HG02870 (cell line): ENCODE data around the gene TTLL9.

ENCODE experiments used
- ATAC-seq: cut with Tn5 transposase; IDR thresholded peaks from one replicate; pipeline ENCODE4 v1.9.1; 2021; ENCODE audit warnings: mild to moderate bottlenecking, moderate library complexity; ENCODE audit not compliant: unreplicated experiment

TTLL9 gene

DNA sequence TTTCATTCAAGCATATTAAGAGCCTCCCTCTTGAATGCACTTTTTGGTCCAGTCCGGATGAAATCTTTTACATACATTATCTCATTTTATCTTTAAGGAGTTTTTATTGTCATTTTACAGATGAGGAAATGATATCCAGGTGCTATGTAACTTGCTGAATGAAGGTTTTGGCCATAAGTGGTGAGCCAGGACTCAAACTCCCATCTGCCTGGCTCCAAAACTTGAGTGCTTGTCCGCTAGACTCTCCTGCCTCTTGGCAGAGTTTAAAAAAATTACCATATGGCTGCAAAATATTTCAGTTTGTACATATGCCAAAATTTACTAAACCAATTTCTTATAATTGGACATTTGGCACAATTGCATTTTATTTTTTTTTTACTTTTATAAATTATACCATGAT lies 69.2 kb downstream of the TTLL9 start:
- ATAC-seq = no peak

DNA sequence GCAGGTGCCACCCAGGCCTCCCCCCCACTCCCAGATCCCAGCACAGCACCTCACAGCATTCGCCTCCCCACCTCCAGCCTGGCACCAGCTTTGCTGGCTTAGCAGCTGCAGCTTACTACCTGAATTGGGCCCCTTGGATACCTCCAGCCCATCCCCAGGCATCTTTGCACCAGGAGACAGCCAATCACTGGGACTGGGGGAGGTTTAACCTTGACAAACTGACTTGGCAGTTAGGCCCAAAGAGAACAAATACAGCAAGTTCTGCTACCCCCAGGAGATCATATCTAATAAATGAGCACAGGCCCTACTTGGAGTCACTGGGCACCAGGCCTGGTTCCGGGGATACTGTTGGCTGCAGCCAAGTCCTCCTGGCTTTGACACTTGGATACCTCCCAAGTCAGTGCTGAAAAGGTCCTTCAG lies 72.6 kb downstream of the TTLL9 start:
- no peak for ATAC-seq

DNA sequence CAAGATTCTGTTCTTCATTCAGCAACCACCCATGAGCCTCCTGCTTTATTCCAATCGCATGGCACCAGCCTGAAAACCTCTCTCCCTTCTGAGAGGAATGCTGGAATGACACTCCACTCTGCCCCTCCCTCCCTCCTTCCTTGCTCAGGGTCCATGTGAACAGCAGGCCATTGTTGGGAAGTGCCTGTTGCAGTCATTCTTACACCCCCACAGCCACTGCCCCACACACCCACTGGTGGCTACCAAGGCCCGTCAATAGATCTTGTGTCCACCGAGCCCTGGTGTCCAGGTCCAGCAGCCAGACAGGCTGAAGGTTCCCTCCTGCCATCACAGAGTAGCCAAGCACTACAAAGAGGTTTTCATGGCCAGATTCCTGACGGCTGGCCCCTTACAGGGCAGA lies 74.9 kb downstream of the TTLL9 start:
- no peak for ATAC-seq

DNA sequence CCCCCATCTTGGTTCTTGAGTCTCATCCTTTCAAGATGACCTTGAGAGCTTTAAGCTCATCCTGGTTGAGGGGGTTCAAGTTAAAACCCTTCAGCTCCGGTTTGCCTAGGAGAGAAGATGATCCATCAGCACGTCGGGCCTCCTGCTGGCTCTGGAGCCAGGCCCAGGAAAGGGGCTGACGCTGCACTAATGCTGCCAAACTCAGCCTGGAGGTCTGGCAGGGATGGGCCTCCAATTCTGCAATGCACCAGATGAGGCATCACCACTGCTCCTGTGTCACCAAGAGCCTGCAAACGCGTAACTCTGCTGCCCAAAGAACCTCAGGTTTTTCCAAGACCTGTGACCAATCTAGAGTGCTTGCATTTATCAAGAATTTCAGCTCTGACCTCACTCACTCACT lies 75.4 kb downstream of the TTLL9 start:
- ATAC-seq = no peak

DNA sequence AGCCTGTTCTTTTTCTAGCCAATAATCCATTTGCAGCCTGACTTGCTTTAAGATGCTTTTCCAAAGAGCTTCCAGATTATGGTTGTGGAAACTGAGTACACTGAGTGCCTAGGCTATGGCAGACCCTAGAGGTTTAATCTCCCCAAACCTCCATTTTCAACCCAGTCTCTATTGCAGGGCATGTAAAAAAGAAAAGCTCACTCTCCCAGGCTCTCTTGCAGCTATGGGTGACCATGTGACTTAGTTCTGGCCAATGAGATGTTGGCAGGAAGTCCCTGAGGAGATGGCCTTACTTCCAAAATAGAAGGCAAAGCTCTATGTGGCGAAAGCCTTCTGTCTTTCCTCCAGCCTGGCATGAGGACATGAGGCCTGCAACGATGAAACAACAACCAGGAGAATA lies 77.6 kb downstream of the TTLL9 start:
- no peak for ATAC-seq

DNA sequence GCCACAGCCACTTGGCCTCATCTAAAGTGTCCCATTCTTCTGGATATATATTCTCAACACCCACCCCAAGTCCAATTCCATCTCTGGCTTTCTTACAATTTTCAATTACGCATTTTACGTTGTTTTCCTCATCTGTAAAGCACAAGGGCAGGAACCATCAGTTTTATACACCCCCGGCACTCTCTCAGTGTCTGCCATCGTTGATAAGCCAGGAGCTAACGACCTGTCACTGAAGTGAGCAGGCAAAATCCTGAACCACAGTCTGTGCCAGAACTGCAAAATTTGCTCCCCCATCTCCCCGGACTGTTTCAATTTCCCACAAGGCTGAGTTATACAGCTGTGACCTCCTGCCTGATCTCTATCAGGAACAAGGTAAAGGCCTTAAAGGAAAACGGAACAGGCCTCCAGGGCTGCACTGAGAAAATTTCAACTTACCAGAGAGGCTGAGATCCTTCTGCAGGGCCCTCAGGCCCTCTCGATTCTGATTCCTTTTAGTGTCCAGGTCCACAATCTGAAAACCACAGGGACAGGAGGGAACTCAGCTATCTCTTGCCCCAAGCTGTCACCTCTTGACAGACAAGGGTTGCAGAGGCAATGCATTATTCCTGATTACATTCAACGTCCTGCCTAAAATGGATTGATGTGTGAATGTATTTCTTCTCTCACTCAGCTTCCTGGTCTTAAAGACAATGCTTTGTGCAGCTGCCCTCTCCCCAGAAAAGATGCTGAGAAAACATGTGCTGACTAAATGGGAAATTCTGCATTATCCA lies 79.6 kb downstream of the TTLL9 start:
- no peak for ATAC-seq

DNA sequence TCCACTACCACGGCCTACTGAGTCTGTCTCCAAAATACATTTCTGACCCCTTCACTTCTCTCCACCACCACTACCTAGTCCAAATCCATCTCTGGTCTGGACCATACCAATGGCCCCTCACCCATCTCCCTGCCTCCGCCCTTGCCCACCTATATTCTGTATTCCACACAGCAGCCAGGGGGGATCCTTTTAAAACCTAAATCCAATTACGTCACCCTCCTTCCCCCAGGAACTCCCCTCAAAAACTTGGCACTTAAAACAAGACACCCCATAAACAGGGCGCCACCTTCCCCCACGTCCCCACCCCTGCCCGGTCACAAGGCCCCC lies 80.7 kb downstream of the TTLL9 start:
- ATAC-seq = no peak

DNA sequence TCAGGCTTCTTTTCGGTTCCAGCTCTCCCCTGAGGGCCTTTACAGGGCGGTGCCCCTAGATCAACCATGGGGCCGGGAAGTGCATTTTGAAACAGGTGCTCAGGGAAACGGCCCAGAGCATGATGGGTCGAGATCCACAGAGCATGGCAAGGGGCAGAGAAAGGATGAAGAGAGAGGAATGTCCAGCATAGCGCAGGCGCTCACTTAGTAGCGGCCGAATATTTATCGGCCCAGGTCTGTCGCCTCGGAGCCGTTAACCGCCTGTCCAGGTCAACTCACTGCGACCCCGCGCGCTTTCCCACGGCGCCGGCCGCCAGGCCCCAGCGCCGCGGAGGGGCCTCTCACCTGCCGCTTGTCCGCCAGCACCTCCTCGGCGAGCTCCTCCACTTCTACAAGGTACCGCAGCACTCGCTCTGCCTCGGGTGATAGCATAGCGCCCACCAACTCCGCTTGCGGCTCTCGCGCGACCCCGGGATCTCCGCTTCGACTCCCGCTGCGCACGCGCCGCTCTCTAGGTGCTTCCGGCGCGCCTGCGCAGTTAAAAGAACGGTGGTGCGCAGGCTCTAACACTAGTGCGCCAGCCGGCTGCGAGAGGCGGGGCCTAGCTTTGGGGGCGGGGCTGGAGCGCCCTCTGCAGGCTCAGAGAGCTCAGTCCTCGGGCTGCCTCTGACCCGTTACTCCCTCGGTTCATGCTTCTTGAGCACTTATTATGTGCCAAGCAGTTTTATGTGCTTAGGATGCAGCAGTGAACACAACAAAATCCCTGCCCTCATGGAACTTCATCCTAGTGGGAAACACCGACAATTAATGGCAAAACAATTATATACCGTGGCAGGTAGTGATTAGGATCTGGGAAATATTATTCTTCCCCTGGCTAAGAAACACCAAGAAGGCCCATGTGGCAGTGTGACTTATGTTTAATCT lies 81.4 kb downstream of the TTLL9 start, which contains the start of gene PDRG1:
Gene PDRG1, minus strand, starts transcription at position 517 of the 924 bp plus-strand sequence. Its CDS starts 85 bp downstream, at position 432.
- peak; percentile 96 for ATAC-seq

DNA sequence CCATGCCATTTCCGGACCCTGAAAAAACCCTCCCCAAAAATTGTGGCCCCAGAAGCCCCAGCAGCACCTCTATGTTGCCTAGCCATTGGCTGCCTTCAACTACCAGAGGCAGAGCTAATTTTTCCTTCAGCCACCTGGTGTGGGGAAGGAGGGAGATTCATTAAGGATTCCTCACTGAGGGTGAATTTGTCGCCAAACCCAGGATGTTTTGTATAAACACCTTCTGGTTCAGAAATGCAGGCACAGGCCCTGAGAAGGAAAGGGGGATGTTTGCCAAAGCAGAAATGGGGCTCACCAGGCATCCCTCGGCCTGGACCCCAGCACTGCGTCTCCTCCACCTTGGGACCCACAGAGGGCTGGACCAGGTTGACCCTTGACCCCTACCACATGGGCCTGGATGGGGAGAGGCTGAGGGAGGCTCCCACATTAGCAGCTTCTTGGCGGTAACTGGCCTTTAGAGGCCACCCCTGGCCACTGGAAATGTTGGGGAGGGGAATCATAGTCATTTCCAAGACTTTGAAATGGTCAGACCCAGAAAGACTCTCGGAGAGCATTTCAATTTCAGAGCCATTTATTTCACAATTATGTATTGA lies 83.2 kb downstream of the TTLL9 start:
- no peak for ATAC-seq

DNA sequence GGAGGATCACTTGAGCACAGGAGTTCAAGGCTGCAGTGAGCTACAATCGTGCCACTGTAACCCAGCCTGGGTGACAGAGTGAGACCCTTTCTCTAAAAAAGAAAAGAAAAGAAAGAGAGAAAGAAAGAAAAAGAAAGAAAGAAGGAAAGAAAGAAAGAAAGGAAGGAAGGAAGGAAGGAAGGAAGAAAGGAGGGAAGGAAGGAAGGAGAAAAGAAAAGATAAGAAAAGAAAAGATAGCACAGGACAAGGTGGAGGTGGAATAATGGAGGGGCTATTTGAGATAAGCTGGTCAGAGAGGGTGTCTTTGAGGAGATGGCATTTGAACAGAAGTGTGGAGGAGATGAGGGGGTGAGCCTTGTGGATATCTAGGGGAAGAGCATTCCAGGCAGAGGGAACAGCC lies 84.1 kb downstream of the TTLL9 start:
- ATAC-seq = no peak

DNA sequence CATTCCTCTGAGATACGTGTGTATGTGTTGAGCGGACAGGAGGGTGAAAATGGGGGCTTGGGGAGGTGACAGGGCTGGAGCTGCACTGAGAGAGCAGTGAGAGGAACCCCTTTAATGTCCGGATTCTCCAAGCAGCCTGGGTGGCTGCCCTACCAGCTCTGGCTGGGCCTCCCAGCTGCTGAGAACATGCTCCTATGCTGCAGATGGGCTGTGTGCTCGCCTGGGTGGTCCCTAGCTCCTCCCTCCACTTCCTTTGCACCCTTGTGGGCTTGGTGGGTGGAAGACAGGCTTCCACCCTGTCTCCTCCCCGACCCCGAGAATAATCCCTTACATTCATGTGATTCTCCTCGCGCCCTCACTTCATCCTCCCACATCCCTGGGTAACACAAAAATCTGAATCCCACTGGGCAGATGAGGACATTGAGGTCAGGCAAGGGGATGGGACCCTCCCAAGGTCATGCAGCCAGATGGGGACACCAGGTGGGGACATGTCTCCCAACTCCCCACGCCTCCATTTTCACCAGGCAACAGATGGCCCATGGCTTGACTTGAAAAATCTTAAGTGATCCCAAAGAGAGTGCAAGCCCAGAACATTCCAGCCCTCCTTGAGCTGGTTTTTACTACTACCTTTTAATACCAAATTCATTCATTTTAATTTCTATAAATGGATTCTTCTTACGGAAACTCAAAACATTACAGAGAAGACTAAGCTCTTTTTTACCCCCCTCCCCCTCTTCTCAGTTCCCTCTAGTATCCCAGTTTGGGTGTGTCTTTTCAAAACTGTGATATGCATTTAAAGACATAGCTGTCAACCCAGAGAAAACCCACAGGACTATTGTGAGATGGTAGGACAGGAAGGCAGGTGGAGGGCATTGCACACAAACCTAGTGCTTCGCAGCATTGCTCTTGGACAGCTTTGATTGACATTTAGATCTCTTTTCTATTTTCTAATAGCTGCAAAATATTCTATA lies 86.4 kb downstream of the TTLL9 start:
- ATAC-seq = no peak

DNA sequence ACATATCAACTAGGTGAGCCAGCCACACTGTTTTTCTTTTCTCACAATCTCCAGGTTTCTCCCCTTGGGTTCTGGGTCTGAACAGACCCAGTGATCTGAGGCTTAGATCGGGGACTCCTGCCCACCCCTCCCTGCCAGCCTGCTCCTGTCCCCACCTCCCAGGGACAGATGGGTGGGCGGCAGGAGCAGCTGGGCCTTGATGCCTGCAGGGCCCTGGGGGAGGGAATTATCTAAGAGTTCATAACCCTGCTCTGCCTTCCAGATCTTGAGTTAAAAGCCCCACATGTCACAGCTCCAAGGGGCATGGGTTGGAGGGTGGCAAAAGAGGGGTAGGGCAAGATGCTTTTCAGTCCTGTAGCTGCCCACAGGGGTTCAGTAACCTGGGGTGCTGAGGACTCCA lies 92.3 kb downstream of the TTLL9 start:
- no peak for ATAC-seq

DNA sequence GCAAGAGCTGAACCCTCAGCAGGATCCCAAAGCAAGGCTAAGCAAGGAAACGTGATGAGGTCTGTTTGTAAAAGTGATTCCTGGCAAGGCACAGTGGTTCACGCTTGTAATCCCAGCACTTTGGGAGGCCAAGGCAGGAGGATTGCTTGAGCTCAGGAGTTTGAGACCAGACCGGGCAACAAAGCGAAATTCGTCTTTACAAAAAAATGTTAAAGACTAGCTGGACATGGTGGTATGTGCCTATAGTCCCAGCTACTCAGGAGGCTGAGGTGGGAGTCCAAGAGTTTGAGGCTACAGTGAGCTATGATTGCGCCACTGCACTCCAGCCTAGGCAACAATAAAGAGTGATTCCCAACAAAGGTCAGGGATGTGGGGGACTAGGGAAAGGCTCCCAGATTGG lies 93.5 kb downstream of the TTLL9 start:
- ATAC-seq = no peak

DNA sequence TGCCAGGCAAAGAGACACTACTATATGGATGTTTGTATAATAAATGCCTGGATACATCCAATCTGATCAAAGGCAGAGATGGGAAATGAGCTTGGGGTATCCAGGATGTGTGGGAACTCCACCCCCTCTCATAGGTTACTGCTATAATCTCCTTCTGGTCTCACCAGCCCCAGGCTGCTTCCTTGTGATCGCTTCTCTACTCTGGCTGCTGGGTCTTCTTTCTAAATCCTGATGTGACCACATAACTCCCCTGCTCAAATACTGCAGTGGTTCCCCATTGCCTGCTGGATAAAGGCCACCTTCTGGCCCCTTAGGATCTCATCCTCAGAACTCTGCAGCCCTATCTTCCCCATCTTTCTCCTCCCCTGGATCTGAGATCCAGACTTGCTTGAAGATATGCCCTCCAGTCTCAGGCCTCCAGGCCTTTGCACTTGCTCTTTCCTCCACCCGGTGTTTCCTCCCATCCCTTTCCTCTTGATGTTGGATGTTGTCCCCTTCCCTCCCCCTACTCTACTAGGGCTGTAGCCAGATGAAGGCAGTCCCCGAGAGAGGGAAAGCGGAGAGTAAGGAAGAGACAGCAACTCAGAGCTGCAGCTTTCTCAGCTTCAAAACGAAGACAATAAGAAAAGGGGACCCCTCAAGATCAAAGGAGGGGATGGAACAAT lies 96.7 kb downstream of the TTLL9 start:
- ATAC-seq = no peak

DNA sequence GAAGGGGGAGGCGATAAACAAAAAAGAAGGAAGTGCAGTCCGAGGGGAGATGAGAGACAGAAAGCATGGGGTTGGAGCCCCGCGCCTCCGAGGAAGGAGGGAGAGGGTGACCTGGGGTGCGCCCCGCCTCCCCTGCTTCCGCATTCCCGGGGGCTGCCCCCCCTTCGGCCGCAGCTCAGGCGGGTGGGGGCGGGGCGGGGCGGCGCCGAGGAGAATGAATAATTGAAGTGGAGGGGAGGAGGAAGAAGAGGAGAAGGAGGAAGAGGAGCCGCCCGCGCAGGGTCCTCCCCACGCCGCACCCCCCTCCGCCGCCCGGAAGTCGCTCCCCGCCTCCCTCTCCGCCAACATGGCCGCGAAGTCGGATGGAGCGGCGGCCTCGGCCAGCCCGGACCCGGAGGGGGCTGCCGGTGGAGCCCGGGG lies 97.4 kb downstream of the TTLL9 start, which contains the start of gene XKR7:
Gene XKR7, plus strand, starts transcription at position 322 of the 420 bp plus-strand sequence. Its CDS starts 25 bp downstream, at position 347.
- ATAC-seq = no peak

DNA sequence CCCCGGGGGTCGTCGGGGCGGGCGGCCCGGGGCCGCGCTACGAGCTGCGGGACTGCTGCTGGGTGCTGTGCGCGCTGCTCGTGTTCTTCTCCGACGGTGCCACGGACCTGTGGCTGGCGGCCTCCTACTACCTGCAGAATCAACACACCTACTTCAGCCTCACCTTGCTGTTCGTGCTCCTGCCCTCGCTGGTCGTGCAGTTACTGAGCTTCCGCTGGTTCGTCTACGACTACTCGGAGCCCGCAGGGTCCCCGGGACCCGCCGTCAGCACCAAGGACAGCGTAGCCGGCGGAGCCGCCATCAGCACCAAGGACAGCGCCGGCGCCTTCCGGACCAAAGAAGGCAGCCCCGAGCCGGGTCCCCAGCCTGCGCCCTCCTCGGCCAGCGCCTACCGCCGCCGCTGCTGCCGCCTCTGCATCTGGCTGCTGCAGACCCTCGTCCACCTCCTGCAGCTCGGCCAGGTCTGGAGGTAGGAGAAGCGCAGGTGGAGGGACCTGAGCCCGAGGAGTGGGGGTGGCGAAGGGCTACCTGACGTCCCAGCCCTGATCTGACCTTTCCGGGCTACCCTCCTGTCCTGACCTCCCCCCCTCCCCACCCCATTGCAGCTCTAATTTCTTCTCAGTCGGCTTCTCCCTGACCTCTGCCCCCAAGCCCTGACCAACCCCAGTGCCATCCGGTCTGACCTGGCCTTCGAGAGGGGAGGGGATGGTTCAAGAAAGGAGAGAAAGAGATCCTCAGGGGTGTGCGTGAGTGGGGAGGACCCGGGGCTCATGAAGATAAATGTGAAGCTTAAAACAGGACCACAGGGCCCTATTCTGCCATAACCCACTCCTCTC lies 98.1 kb downstream of the TTLL9 start:
- no peak for ATAC-seq

DNA sequence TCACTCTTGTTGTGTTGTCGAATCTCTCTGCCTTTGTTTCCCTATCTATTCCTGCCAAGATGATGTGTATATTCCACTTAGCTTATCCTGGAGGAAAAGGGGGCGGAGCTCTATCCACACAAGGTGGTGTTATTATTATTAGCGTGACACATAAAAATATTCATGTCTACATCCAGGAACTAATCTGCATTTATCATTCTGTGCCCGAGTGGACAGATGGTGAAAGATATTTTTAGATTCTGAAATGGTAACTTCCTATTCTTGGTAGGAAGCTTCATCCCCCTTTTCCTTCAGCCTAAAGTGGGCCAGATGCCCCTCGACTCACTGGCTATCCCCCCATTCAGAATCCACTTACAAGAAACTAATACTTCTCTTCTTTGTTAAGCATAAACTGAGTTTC lies 99.6 kb downstream of the TTLL9 start:
- no peak for ATAC-seq

DNA sequence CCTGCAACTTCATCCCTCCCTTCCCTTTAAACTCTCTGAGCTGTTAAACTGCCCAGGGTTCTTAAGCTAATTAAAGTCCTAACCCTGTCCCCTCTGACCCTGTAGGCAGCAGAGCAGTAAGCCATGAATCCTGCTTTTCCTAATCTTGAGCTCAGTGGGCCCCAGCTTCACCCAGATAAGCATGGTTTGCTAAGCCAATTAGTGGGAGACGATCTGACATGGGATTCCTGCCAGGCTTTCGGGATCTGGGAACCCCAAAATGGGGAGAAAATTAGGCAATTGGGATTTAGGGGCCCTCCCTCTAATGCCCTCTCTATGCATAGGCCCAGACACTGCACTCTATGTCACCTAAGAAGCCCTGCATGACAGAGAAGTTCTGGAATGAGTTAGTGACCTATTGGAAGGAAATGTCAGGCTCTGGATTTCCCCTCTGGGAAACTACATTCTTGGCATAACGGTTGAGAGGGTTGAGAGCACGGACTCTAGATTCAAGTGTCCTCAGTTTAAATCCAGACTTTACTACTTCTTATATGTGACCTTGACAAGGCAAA lies 102.1 kb downstream of the TTLL9 start:
- no peak for ATAC-seq

DNA sequence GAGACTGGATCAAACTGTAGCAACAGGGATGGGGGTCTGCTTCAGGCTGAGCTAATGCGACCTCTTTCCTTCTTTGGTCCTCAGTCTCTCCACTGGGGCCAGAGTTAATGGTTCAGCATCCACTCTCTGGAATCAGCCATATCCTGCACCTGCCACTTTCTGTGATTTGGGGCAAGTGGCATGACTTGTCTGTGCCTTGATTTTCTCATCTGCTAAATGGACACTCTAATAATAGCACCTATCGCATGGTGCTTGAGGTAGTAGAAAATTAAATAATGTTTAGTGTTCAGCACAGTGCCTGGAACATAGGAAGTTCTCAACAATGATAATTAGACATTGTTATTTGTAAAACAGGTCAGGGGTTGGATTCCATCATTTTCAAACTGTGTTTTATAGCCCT lies 103.9 kb downstream of the TTLL9 start:
- ATAC-seq = no peak
